KBM-7 (cell line): ENCODE measurements around the gene MEGF6.
A peak's percentile ranks its signal among the peaks of the same experiment; 100 is the strongest.

ENCODE experiments used
- DNase-seq: peaks from one replicate; pipeline ENCODE4 v3.0.0-alpha.2; 2015
- in situ Hi-C: fragments of 300-500 bp; cut with MboI; formaldehyde crosslinking; loops from 2 replicates; pipeline ENCODE4 v1.14.3; 2020; ENCODE audit warnings: low sequenced_read_pairs, low pct_unique_long_range_greater_than_20kb, mixed read lengths

MEGF6 gene

DNA sequence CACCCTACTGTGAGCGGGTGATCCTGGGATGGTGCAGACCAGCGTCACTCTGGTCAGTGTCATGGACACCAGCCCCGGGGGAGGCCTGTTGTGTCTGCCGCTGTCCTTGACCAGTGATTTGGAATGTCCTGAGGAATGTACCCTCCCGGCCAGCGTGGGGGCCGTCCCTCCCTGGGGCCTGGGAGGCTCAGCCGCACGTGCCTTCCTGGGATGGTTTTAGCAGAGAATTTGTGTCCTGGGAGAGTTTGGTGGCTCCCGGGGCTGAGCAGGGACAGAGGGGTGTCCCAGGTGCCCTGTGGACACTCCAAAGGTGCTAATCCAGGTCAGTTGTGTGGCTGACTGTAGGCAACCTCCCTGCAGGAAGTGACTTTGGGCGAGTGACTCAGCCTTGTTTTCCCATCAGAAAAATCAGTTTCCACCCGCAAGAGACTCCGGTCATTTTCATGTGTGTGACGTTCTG is 150.6 kb downstream of the MEGF6 start:
- in situ Hi-C loops = no loop called here
- no peak for DNase-seq

DNA sequence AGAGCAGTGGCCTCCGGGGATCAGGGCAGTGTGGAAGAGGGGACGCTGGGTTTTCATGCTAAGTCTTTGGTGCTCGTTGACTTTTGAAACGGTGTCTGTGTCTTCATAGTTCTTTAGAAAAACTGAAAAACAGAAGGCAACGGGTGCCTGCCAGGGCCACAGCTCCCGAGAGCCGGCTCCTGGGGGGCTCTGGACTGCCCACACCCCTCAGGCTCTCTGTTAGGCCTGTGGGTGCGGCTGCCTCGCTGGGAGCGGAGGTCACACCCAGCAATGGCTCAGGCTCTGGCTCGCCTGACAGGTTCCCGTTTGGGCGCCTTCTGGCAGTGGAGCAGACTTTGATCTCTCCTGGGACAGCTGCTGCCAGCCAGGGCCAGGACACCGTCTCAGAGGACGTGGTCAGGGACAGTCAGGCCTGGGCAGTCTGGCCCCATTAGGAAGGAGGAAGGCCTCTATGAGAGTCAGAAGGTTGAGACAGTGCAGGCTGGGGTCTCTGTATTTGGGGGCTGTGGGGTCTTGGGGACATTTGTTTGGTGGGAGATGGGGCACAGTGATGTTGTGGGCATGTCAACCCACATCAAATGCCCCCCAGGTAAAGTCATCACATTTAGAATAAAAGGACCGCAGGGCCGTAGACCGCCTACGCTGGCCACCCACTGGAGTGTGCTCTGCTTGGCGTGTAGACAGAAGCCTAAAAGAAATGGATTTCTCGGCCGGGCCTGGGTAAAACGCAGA is 151.2 kb downstream of the MEGF6 start:
- in situ Hi-C loops = no loop called here
- DNase-seq = no peak

GRCh38 chr1:3459051-3459908 is 152.0 kb downstream of the MEGF6 start:
- in situ Hi-C loops = no loop called here
- no peak for DNase-seq

GRCh38 chr1:3457910-3458883 is 153.1 kb downstream of the MEGF6 start:
- in situ Hi-C loops = no loop called here
- no peak for DNase-seq

DNA sequence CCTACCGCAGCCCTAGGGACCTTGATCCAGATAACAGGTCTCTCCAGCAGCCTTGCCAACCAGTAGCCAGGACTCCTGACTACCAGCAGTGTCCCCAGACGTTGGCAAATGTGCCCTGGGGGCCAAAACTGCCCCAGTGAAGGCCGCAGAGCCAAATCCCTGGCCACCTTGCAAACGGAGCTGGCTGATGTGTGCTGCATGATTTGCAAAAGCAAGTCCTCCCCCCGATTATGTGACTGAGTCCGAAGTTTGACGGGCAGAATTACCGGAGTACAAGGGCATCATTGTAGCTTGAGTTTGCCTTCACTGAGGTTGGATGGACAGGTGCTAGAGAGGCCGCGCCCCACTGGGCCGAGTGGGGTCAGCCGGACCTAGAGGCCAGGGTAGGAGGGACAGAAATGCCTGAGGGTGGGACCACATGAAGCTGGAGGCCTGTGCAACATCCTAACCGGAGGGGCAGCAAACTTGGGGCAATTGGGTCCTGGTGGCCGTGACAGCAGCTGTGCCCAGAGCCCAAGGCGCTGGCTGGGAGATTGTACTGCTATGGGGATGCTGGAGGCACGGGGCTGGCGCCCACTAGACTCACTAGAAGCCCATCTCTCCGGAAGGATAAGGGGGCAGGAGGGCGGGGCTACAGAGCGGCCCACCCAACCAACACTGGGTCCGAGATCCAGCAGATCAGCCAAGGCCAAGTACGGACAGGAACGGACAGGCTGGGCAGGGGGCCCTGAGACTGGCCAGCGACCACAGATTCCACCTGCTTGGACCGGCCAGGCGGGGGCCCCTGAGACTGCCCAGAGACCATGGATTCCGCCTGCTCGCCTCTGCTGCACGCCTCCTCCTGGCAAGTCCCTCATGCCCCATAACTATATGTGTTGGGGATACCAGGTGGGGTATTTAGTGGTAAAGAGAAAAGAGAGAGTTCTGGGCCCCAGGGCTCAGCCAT is 154.1 kb downstream of the MEGF6 start:
- in situ Hi-C loops = no loop called here
- DNase-seq = no peak

GRCh38 chr1:3456449-3456963 is 154.8 kb downstream of the MEGF6 start:
- in situ Hi-C loops = no loop called here
- no peak for DNase-seq

DNA sequence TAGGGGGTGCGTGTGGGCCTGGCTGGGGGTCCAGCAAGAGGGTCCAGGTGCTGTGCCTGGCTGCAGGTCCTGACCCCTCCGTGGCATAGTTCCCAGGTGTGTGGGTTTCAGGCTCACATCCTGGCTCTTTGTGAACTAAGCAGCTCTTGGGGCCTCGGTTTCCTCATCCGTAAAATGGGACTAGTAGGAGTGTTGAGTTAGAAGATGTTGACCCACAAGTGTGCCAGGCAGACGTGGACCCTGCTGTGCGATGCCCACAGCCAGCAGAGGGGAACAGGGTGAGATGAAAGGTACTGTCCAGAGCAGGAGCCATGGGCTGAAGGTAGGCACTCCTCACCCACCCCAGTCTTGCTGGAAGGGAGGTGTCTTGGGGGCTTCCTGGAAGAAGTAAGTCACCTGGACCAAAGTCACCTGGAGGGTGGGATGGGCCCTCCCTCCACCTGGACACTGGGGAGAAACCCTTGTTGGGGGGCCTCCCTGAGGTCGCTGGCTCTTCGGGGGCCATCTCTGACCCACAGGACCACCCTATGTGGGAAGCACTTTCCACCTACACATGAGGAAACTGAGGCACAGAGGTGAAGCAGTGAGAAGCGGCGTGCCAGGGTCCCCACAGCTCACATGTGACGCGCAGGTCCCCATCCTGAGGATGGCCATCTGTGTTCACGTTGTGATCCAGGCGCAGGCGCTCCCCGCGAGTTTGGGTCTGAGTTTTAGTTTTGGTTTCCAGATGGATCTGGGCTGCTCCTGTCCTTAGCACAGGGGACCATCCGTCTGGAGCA is 155.4 kb downstream of the MEGF6 start:
- in situ Hi-C loops = no loop called here
- DNase-seq = no peak

DNA sequence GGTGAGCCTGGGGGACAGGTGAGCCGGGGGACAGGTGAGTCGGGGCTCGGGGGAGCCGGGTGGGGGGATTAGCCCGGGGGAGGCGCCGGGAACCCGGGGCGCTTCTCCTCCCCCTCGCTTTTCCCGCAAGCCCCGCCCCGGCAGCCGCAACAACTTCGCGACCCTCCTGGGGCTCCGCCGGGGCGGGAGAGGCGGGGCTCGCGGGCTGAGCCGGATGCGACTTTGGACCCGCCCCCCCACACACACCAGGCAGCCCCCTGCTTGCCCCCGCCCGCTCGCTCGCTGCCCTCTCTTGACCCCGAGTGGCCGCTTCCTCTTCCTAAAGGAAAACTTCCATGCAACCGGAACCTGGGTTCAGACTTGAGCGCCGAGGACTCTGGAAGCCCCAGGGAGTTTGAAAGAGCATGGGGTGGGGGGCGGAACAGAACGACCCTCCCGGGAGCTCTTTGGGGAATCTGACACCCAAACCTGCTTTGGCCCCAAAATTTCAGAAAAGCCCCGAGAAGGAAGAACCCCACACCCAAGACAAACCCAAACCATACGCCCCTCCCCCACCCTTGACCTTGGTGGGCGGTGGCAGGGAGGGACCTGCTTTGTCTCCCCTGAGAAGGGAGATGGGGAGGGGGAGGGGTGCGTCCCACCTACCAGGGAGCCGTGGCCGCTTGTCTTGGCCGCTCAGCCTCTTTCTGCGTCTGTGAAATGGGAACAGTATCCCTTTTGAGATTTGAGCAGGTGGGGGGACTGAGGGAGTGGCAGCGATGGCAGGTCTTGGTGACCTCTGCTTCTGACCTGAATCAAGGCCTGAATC is 156.3 kb downstream of the MEGF6 start:
- in situ Hi-C loops = no loop called here
- no peak for DNase-seq

GRCh38 chr1:3453891-3454810 is 157.2 kb downstream of the MEGF6 start, which contains the start of gene ARHGEF16:
TSS of gene ARHGEF16 (plus strand) at chr1:3454665. CDS start at chr1:3463085, 8,420 bp downstream.
- in situ Hi-C loops = no loop called here
- DNase-seq = peak; percentile 49

DNA sequence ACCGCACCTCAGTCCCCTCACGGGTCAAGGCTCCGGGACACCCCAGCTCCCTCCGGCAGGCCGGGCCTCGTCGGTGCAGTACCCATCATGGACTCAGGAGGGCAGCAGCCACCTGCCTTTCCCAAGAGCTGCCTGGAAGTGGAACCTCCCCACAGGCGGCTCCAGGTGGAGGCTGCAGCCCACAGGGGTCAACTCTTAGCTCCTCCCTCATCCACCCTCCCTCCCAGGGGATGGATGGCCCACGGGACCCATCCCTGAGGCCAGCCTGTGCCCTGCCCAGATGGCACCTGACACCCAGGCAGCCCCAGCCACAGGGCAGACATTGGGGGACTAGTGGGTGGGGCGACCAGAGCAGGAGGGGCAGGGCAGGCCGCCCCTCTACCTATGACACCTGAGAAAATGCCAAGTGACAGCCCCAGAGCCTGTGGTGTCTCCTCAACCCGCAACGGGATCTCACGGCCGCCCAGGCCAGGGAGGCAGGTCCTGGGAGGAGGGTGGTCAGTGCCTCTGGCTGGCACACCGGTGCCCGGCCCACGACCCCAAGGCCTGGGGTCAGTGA is 158.0 kb downstream of the MEGF6 start:
- peak; percentile 76 for DNase-seq
- in situ Hi-C loops = no loop called here

- in situ Hi-C loops = no loop called here
- DNase-seq = no peak
These were observed 158.5 kb downstream of the MEGF6 start for GRCh38 chr1:3452866-3453175.

DNA sequence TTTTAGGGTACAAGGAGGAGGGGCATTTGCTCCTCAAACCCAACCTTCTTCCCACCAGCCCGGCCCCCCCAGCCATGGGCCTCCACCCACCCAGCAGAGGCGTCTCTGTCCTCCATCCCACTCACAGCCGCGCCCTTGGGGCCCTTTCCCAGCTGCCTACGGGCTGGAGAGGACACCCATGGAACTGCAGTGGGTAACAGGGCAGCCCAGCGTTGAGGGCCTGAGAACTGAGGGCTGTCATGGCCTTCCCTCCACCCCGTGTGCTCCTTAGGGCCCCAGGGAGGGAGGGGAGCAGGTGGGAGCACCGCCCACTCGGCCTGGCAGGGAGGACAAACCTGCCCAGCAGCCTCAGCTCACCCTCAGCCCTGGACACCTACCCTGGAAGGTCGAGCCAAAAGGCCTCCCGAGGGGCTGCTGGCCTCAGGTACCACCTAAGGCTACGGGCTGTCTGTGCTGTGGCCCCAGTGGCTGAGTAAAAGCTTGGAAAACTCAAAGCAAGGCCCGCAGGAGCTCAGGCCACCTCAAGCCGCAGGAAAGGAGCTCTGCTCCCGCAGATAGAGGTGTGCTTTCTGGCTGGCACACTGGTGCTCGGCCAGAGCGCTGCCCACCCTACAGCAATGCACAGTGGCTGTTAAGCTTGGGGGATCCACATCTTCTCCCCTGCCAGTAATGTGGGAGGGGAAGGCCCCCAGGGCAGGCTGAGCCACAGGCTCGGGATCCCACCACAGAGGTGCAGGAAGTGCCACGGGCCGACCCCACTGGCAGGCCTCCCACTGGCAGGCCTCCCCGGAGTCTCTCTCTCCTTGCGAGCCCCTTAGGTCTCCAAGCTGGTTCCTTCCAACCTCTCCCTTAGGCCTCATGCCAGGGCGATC is 159.1 kb downstream of the MEGF6 start:
- in situ Hi-C loops = no loop called here
- DNase-seq = no peak

- no peak for DNase-seq
- in situ Hi-C loops = no loop called here
These were observed 160.3 kb downstream of the MEGF6 start for GRCh38 chr1:3450983-3451382.

DNA sequence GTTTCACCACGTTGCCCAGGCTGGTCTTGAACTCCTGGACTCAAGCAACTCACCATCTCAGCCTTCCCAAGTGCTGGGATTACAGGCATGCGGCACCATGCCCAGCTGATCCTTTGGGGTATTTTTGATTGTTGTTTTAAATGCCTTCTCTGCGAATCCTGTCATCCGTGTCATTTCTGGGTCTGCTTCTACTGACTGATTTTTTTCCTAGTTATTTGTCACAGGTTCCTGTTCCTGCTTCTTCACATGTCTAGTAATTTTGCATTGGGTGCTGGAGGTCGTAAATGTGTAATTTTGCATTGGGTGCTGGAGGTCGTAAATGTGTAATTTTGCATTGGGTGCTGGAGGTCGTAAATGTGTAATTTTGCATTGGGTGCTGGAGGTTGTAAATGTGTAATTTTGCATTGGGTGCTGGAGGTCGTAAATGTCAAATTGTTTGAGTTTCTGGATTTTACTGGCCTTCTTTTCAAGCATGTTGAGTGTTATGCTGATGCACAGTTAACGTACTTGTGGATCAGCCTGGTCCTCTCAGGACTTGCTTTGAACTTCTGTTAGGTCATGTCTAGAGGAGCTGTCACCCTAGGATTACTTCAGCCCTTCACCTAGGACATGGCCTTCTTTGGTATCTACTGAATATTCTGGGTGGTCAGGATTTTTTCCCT is 161.0 kb downstream of the MEGF6 start:
- in situ Hi-C loops = no loop called here
- no peak for DNase-seq
